ENCODE measurements around the gene LHX3.

DNA sequence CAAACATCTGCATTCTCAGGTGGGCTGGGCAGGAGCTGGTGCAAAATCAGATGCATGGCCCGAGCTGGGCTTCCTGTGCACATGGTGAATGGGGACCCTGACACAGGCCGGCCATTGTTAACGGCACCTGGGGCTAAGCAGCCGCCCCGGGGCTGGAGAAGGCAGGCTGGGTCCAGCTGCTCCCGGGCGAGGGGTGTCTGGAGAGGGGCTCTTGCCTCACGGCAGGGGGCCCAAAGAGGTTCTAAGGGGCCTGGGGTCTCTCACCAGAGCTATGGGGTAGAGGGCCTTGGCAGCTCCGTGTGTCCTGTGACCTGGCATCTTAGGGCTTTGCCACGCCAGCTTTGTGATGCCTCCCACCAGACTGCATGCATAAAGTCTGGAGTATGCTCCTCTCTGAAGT lies 45.7 kb upstream of the LHX3 start:
- TF ChIP-seq, protein P1, sequence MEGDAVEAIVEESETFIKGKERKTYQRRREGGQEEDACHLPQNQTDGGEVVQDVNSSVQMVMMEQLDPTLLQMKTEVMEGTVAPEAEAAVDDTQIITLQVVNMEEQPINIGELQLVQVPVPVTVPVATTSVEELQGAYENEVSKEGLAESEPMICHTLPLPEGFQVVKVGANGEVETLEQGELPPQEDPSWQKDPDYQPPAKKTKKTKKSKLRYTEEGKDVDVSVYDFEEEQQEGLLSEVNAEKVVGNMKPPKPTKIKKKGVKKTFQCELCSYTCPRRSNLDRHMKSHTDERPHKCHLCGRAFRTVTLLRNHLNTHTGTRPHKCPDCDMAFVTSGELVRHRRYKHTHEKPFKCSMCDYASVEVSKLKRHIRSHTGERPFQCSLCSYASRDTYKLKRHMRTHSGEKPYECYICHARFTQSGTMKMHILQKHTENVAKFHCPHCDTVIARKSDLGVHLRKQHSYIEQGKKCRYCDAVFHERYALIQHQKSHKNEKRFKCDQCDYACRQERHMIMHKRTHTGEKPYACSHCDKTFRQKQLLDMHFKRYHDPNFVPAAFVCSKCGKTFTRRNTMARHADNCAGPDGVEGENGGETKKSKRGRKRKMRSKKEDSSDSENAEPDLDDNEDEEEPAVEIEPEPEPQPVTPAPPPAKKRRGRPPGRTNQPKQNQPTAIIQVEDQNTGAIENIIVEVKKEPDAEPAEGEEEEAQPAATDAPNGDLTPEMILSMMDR (IDR thresholded peaks at IDR 0.05): no peak
- TF ChIP-seq POLR2A (IDR thresholded peaks at IDR 0.05): no peak
- TF ChIP-seq POLR2AphosphoS5 (IDR thresholded peaks at IDR 0.05; ENCODE audit: insufficient read depth in 1 of 2, low read depth in 1 of 2): no peak
